Heart left ventricle (tissue), 16 donors: ENCODE measurements around the gene SPCS2. TPM values are rescaled to one million over a fixed set of nuclear protein-coding genes. Genes with fewer than 3 reads are reported as not detected.

Experiments
- ATAC-seq, 4 donors: fragments of 200-7000 bp; cut with Tn5 transposase; one replicate each; pipeline ENCODE4 v1.9.1; 2020 to 2022; ENCODE audit warnings: moderate library complexity in 4 of 4, mild to moderate bottlenecking in 3 of 4, moderate number of reproducible peaks in 1 of 4
- DNase-seq, 5 donors: peaks; one replicate each; pipeline ENCODE4 v3.0.0-alpha.2; 2020
- H3K27ac ChIP-seq, 12 donors: fragments of 200-600 bp; sonication (generic) in 4 of 12; one replicate each; pipeline versions ENCODE4 v1.5.0 to v1.8.0; 2016 to 2022; ENCODE audit warnings: mild to moderate bottlenecking in 2 of 12
- H3K27me3 ChIP-seq, 9 donors: fragments of 200-600 bp; sonication (generic) in 2 of 9; one replicate each; pipeline versions ENCODE4 v1.5.1 to v1.8.0; 2016 to 2022; ENCODE audit warnings: mild to moderate bottlenecking in 3 of 9
- H3K36me3 ChIP-seq, 9 donors: fragments of 200-600 bp; sonication (generic) in 2 of 9; one replicate each; pipeline versions ENCODE4 v1.5.0 to v1.8.0; 2018 to 2022; ENCODE audit warnings: mild to moderate bottlenecking in 2 of 9
- H3K4me1 ChIP-seq, 12 donors: fragments of 200-600 bp; sonication (generic) in 4 of 12; one replicate each; pipeline versions ENCODE4 v1.5.0 to v1.8.0; 2016 to 2022; ENCODE audit warnings: mild to moderate bottlenecking in 3 of 12
- H3K4me3 ChIP-seq, 12 donors: fragments of 200-600 bp; sonication (generic) in 4 of 12; one replicate each; pipeline versions ENCODE4 v1.5.0 to v1.8.0; 2017 to 2022; ENCODE audit warnings: mild to moderate bottlenecking in 9 of 12, moderate library complexity in 4 of 12
- H3K9me3 ChIP-seq, 12 donors: fragments of 200-600 bp; sonication (generic) in 4 of 12; one replicate each; pipeline versions ENCODE4 v1.5.0 to v1.8.0; 2016 to 2022; ENCODE audit warnings: mild to moderate bottlenecking in 1 of 12
- POLR2A ChIP-seq, 2 donors: fragments of 450-650 bp; IDR thresholded peaks; one replicate each; pipeline ENCODE4 v1.6.1; 2017; ENCODE audit warnings: antibody characterized with exemption in 2 of 2, mild to moderate bottlenecking in 2 of 2, moderate library complexity in 2 of 2
- WGBS, 4 donors: extraction: QIAGEN DNeasy Blood & Tissue Kit in 2 of 4; methylation state at CpG; one replicate each; pipeline versions ENCODE4 v1.1.5 to v1.1.7; 2013 to 2018; 5-methylcytosine and 5-hydroxymethylcytosine counted together
- intact Hi-C, 10 donors: fragments of 100-400 bp; cut with DNase I; formaldehyde crosslinking; loops; one replicate each; pipeline versions ENCODE4 v1.11.1 to v1.14.2; 2022
- polyA plus RNA-seq, 2 donors: library from polyadenylated mRNA; stranded (reverse); fragments of 200-250 nt; gene quantifications; one replicate each; pipeline ENCODE4 v1.2.3, GENCODE V29; 2013
- total RNA-seq, 9 donors: library from RNA; depleted of rRNA in 2 of 9; stranded (reverse); fragments of >200 nt in 2 of 9; fragmentation: NEBNext Ultra II Directional in 3 of 9; extraction: Animal tissue kit (Norgen Biotek cat#: 25700) in 3 of 9; gene quantifications; one replicate each; pipeline versions ENCODE4 v1.1.0 to v1.2.4, GENCODE V29; 2016 to 2023
- TF ChIP-seq, protein P1 (sequence below), 12 donors: fragments of 200-600 bp; sonication (generic) in 4 of 12; IDR thresholded peaks; one replicate each; pipeline versions ENCODE4 v1.5.0 to v1.8.0; 2018 to 2022; ENCODE audit warnings: antibody characterized with exemption in 12 of 12, mild to moderate bottlenecking in 5 of 12
- donor health status: ischemic (EF 13 %, LVEDD 7.1; RV severe dilation, severe dysfunction).
- donor health status: healthy with polysubstance abuse.
- donor health status: DM: no; HTN: yes; CAD: no.
- donor health status: DM: no; HTN: no; CAD: no.
- donor health status: ischemic (EF 25% LVEDD 6.9; RV normal size, moderate dysfunction).
- donor health status: ischemic (EF 25% LVEDD 5.7; RV mildly dilated, moderate dysfunction).
- donor health status: healthy.
- donor health status: DM: yes; HTN: yes; CAD: no.
- donor health status: ischemic (EF 35%, LVEDD 5.7; RV mildly dilated, moderate dysfunction).
- donor health status: nonischemic (EF 11% LVEDD 7.7; RV severe dilation, severe dysfunction).
- donor health status: DM: yes; HTN: yes; CAD: no.
- donor health status: PGD.
- donor health status: ischemic (EF 29% LVEDD 5.4; RV normal size, mild dysfunction).
- donor health status: nonischemic (EF 23%, LVEDD 6.1; RV moderate dilation, normal function).

SPCS2 gene
- total and polyA plus RNA-seq, 11 donors = 21.8 to 136 (median 109) TPM

DNA sequence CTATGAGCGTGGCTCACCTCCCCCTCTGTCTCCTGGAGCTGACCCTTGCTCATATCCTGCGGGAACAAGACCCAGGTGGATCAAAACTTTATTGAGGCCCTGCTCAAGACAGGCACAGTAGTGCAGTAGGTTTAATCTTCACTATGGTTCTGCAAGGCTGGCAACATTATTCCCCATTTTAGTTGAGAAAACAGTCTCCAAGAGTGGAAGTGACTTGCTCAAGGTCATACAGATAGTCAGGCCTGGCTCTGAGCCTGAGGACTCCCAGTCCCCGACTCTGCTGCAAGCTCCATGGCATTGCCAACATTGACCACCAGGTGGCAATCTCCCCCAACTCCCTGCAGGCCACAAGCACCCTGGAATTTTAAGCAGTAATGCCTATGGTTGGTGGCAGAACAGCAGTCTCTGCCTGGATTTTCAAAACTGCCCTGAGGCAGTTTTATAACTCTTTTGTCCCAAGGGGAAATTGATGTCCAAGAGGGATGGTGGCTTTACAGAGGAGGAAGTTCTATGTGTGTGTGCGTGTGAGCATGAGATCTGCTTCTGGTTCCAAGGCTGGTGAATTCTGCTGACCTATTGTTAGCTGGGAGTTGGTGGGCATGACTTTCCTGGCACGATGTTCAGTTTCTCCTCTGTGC, 73.8 kb downstream of the SPCS2 start:
- intact Hi-C loops = loop anchor here in 8 of 10 donors (2.0 to 5.0 kb wide), 3 partner anchors 76 to 226 kb away; partner anchors contain the start of genes SPCS2 (in 1 of the 8) and XRRA1 (in 1 of the 8)
- Histone ChIP-seq H3K4me3 (no peak overlapping the region), H3K27me3 (no peaks in the 10 kb centered on the region)

DNA sequence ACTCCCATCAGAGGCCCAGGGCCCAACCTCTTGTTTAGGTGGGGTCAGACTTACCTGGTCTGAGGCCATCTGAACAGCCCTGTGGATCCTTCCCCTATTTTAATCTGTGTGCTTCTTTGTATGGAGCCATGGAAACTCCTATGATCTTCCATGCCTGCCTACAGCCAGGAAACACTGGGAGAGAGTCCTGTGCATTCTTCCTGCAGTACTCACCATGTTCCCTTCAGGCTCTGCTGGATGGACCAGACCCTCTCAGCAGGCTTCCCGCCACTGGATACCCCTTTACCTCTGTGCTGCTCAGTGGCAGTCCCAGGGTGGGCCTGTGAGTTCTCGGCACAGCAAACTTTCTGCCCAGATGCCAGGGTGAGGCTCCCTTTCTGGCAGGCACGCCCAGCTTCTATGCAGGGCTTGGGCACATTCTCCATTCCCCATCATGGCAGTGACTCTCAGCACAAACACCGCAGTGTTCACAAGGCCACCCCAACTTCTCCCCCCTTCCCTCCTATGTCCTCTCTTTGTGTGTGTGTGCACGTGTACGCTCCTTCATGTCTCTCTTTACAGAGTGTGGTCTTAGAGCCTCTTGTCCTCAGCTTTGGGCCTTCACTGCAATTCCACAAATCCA, 74.5 kb downstream of the SPCS2 start:
- H3K27ac ChIP-seq = peak overlapping the region in 3 of 12 donors; percentile 17 to 61 (median 46)
- no peaks in the 10 kb centered on the region for H3K27me3 ChIP-seq
- peaks cover 0 to 8% (median 0%) of the 10 kb centered on the region in 12 donors for H3K9me3 ChIP-seq
- intact Hi-C loops = loop anchor here in 9 of 10 donors (2.0 to 5.0 kb wide), 4 partner anchors 76 to 225 kb away; partner anchors contain the start of genes SPCS2 (in 1 of the 9), TPBGL (in 1 of the 9) and XRRA1 (in 1 of the 9)
- H3K36me3 ChIP-seq = no peaks in the 10 kb centered on the region
- TF ChIP-seq, protein P1, sequence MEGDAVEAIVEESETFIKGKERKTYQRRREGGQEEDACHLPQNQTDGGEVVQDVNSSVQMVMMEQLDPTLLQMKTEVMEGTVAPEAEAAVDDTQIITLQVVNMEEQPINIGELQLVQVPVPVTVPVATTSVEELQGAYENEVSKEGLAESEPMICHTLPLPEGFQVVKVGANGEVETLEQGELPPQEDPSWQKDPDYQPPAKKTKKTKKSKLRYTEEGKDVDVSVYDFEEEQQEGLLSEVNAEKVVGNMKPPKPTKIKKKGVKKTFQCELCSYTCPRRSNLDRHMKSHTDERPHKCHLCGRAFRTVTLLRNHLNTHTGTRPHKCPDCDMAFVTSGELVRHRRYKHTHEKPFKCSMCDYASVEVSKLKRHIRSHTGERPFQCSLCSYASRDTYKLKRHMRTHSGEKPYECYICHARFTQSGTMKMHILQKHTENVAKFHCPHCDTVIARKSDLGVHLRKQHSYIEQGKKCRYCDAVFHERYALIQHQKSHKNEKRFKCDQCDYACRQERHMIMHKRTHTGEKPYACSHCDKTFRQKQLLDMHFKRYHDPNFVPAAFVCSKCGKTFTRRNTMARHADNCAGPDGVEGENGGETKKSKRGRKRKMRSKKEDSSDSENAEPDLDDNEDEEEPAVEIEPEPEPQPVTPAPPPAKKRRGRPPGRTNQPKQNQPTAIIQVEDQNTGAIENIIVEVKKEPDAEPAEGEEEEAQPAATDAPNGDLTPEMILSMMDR (IDR thresholded peaks at IDR 0.05) = no peak
- TF ChIP-seq POLR2A (IDR thresholded peaks at IDR 0.05) = no peak
- no peak overlapping the region for H3K4me3 ChIP-seq
- peaks cover 0 to 22% (median 5%) of the 10 kb centered on the region in 12 donors for H3K4me1 ChIP-seq
- 87 to 95% (median 89%) methylated on average over 6 of the region's 6 CpGs for WGBS, 4 donors
- ATAC-seq (peak in 2 of 4 donors; percentile 3 to 5), DNase-seq (no peak)

More for the DNA sequence above, 73.8 kb downstream of the SPCS2 start:
- 41 to 55% (median 50%) methylated on average over 5 of the region's 5 CpGs for WGBS, 4 donors
- peaks cover 0 to 22% (median 5%) of the 10 kb centered on the region in 12 donors for H3K4me1 ChIP-seq
- DNase-seq = peak; percentile 71 to 84 (median 78)
- no peaks in the 10 kb centered on the region for H3K36me3 ChIP-seq
- TF ChIP-seq, protein P1 (IDR thresholded peaks at IDR 0.05) = peak; percentile 81 to 97 (median 94)
- no peak for TF ChIP-seq POLR2A (IDR thresholded peaks at IDR 0.05)
- peaks cover 0 to 8% (median 0%) of the 10 kb centered on the region in 12 donors for H3K9me3 ChIP-seq
- peak overlapping the region in 6 of 12 donors; percentile 17 to 64 (median 39) for H3K27ac ChIP-seq
- peak; percentile 86 to 93 (median 90) for ATAC-seq

DNA sequence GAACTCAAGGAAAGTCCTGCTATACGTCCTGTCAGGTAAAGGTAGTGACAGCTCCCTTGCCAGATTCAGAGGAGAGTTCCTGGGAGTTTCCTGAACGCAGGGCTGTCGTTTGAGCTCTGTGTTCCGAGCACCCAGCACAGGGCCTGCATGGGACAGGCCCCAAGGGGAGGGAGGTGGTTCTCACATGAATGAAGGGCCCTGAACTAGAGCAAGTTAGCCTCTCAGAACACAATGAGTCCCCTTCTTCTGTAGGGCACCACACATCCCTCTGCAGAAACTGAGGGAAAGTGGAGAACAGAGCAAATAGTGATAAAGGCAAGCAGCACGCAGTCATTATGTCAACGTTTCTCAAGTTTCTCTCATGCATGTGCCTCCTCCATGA, 75.0 kb downstream of the SPCS2 start:
- WGBS, 4 donors = 65 to 84% (median 71%) methylated on average over 4 to 6 of the region's 6 CpGs
- Histone ChIP-seq H3K4me1 (peaks cover 0 to 22% (median 5%) of the 10 kb centered on the region in 12 donors), H3K27me3 (no peaks in the 10 kb centered on the region), H3K27ac (peak overlapping the region in 1 of 12 donors; percentile 61), H3K36me3 (no peaks in the 10 kb centered on the region), H3K9me3 (peaks cover 0 to 3% (median 0%) of the 10 kb centered on the region in 12 donors), H3K4me3 (no peak overlapping the region)
- TF ChIP-seq POLR2A (IDR thresholded peaks at IDR 0.05) = no peak
- TF ChIP-seq, protein P1 (IDR thresholded peaks at IDR 0.05) = no peak
- intact Hi-C loops = loop anchor here in 5 of 10 donors (2.0 to 5.0 kb wide), 3 partner anchors 77 to 223 kb away; partner anchors contain the start of genes SPCS2 (in 1 of the 5), TPBGL (in 1 of the 5) and XRRA1 (in 1 of the 5)
- ATAC-seq (no peak), DNase-seq (no peak)

DNA sequence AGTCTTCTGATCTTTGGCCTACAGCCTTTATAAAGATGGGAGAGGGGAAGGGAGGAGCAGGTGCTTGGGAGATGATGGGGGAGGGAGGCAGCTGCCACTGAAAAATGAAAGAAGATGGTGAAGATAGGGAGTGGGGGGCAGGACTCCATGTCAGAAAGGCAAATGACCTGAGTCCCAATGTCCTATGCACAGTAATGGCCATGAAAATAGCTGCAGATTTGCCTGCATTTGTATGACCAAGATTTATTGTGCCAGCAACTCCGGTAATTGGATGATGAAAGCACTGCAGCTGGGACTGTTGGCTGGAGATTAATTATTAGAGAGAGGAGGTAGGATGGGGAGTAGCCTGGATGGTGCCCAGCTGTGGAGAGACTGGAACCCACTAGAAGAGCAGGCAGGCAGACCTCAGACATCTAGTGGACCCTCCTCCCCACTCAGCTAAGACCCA, 75.7 kb downstream of the SPCS2 start:
- no peak for DNase-seq
- ATAC-seq = peak in 1 of 4 donors; percentile 13
- Histone ChIP-seq H3K27me3 (no peaks in the 10 kb centered on the region), H3K9me3 (no peaks in the 10 kb centered on the region), H3K27ac (no peak overlapping the region), H3K4me3 (no peak overlapping the region), H3K36me3 (no peaks in the 10 kb centered on the region), H3K4me1 (peaks cover 0 to 22% (median 5%) of the 10 kb centered on the region in 12 donors)
- TF ChIP-seq, protein P1 (IDR thresholded peaks at IDR 0.05) = no peak
- no peak for TF ChIP-seq POLR2A (IDR thresholded peaks at IDR 0.05)
- WGBS, 4 donors = 56 to 71% (median 62%) methylated on average over 1 of the region's 1 CpG
- intact Hi-C loops = loop anchor here in 5 of 10 donors (2.0 to 5.0 kb wide), 4 partner anchors 77 to 223 kb away; partner anchors contain the start of genes SPCS2 (in 1 of the 5), TPBGL (in 1 of the 5) and XRRA1 (in 1 of the 5)
